ENCODE measurements around the gene GAPVD1. TPM values are rescaled to one million over a fixed set of nuclear protein-coding genes. Genes with fewer than 3 reads are reported as not detected.
A peak's percentile ranks its signal among the peaks of the same experiment; 100 is the strongest.

GAPVD1 gene
- total RNA-seq, 1 donor from 2014 or later = 44.0 TPM

DNA sequence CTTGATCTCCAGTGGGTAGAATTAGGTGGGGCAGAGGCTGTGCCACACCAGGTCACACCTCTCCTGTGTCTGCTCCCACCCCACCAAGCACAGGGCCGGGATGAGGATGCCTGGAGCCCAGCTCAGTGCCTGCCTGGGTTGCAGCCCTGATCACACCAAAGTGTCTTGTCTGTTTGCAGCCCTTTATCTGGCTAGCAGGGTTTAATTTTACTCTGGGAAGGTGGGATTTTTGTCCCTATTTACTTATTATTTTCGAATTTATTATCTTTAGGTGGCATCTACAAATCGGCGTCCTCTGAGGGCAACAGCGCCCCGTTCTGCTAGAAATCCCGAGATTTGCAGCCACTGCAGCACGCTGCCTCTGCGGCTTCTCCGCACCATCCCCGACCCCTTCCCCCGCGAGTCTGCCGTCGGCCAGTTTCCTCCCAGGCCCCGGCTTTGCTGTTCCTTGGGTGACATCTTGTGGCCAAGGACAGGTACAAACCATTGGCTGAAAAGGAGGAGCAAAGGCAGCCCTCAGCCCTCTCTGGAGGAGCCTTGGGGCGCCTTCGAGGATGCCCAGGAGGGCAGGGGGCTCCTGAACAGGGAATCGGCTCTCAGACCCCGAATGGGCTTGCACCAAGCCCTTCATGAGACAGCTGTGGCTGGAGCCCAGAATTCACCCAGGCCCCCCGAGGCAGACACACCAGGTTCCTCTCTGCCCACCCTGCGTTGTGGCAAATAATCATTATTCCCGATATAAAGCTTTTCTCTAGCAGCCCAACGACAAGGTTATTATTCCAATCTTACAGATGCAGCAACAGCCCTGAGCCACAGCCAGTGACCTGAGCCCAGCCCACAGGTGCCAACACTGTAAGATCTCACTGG, 113.0 kb downstream of the GAPVD1 start:
- Histone ChIP-seq H3K27me3 (ENCODE audit: control insufficient read depth, insufficient read depth, low read length) (no peaks in the 10 kb centered on the region), H3K4me3 (ENCODE audit: low read depth, low read length) (peak overlapping the region; percentile 7), H3K36me3 (ENCODE audit: control insufficient read depth, insufficient read depth, low read length) (no peaks in the 10 kb centered on the region)
- DNase-seq (ENCODE audit: low read depth) (peak; percentile 39), FAIRE-seq (no peak)
- TF ChIP-seq, protein P1, sequence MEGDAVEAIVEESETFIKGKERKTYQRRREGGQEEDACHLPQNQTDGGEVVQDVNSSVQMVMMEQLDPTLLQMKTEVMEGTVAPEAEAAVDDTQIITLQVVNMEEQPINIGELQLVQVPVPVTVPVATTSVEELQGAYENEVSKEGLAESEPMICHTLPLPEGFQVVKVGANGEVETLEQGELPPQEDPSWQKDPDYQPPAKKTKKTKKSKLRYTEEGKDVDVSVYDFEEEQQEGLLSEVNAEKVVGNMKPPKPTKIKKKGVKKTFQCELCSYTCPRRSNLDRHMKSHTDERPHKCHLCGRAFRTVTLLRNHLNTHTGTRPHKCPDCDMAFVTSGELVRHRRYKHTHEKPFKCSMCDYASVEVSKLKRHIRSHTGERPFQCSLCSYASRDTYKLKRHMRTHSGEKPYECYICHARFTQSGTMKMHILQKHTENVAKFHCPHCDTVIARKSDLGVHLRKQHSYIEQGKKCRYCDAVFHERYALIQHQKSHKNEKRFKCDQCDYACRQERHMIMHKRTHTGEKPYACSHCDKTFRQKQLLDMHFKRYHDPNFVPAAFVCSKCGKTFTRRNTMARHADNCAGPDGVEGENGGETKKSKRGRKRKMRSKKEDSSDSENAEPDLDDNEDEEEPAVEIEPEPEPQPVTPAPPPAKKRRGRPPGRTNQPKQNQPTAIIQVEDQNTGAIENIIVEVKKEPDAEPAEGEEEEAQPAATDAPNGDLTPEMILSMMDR (IDR thresholded peaks at IDR 0.05; ENCODE audit: insufficient read depth, low read length, severe bottlenecking) = peak; percentile 83

DNA sequence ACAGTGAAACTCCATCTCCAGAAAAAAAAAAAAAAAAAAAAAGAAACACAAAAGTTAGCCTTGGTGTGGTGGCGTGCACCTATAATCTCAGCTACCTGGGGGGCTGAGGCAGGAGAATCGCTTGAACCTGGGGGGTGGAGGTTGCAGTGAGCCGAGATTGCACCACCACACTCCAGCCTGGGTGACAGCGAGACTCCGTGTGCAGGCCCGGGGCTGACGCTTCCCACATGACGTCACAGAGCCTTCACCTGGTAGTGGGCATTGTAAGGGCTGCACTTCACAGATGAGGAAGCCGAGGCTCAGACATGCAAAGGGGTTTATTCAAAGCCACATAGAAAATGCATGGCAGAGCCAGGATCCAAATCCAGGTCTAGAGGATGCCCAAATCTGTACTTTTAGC, 114.2 kb downstream of the GAPVD1 start:
- Histone ChIP-seq H3K4me3 (ENCODE audit: low read depth, low read length) (no peak overlapping the region), H3K27me3 (ENCODE audit: control insufficient read depth, insufficient read depth, low read length) (no peaks in the 10 kb centered on the region), H3K36me3 (ENCODE audit: control insufficient read depth, insufficient read depth, low read length) (no peaks in the 10 kb centered on the region)
- DNase-seq (ENCODE audit: low read depth) (no peak), FAIRE-seq (no peak)
- TF ChIP-seq, protein P1 (IDR thresholded peaks at IDR 0.05; ENCODE audit: insufficient read depth, low read length, severe bottlenecking) = no peak

DNA sequence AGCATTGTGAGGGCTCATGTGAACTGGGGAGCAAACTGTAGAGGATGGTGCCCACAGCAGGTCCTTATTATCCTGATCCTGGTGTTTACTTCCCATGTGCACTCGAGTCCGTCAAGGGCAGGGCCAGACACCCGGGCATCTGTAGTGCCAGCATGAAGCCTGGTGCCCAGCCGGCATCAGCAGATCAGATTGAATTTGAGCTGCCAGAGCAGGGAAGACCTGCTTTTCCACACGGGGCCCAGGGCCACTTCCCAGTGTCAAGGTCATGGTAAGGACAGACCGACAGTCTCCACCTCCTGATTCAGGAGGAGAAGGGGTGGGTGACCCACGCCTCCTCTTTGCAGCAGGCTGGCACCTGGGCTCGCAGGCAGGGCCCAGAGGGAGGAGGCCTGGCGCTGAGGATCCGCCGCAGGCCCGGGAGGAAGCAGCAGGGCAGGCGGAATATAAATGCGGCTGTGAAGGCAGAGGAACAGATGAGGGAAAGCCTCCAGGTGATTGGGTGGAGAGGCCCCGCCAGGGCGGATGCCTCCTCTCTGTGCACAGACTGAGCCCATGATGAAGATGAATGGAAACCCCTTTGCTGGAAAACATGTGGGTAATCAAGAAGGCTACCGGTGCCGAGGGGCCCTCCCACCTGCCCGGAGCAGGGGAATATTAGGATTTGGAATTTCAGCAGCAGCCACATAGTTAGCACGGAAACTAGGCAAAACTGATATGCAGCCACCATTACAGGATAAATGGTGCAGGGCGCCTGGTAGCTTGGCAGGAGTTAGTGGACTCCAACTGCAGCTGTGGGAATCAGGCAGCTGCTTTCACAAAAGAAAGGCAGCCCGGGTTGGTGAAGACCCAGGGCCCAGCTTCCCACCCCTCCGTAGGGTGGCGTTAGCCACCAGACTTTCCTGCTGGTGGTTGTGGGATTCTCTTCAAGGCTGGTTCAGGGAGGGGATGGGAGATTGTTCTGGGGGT, 114.9 kb downstream of the GAPVD1 start:
- Histone ChIP-seq H3K36me3 (ENCODE audit: control insufficient read depth, insufficient read depth, low read length) (no peaks in the 10 kb centered on the region), H3K4me3 (ENCODE audit: low read depth, low read length) (no peak overlapping the region), H3K27me3 (ENCODE audit: control insufficient read depth, insufficient read depth, low read length) (no peaks in the 10 kb centered on the region)
- FAIRE-seq (no peak), DNase-seq (ENCODE audit: low read depth) (no peak)
- TF ChIP-seq, protein P1 (IDR thresholded peaks at IDR 0.05; ENCODE audit: insufficient read depth, low read length, severe bottlenecking) = no peak

DNA sequence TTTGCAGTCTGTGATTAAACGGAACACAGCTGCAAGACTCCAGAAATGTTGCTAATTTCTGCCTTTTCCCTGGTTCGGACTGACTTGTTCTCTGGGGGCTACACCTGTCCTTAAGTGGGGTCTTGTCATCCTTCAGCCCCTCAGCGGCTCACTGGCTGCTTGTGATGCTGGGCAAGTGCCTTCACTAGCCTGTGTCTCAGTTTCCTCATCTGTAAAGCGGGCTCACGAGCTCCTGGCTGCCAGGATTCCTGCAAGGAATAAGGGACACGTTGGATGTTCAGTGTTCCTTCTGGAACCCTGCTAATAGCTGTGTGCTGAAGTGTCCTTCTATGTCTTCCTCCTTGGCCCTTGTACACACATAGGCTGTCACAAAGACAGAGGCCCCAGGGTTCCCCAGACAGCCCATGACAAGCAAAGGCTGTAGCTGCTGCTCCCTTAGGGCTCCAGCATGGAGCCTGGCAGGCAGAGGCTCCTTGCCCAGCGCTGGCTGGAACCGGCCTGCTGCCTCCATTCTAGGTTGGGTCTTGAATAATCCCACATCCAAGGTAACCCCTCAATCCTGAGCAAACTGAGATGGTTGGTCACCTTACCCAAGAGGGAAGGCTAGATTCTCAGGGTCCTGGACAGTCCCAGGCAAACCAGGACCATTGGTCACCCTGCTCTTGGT, 116.1 kb downstream of the GAPVD1 start:
- FAIRE-seq (peak; percentile 32), DNase-seq (ENCODE audit: low read depth) (no peak)
- H3K36me3 ChIP-seq (ENCODE audit: control insufficient read depth, insufficient read depth, low read length) = no peaks in the 10 kb centered on the region
- TF ChIP-seq, protein P1 (IDR thresholded peaks at IDR 0.05; ENCODE audit: insufficient read depth, low read length, severe bottlenecking) = no peak
- no peak overlapping the region for H3K4me3 ChIP-seq (ENCODE audit: low read depth, low read length)
- H3K27me3 ChIP-seq (ENCODE audit: control insufficient read depth, insufficient read depth, low read length) = no peaks in the 10 kb centered on the region

DNA sequence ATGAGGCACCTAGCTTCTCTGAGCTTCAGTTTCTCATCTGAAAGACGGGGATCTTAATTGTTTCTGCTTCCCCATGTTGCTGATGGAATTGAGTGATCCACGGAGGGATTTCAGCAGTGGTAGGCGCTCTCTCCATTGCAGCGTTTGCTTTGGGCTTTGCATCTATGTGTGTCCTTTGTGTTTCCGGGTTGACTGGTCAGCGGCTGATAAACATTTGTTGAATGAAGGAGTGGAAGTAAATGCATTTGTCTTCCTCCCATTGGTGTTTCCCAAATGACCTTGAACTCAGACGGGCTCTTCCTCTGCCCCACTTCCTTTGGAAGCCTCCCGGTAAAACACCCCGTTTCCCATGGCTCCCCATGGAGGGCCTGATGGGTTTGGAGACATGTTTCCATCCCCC, 117.2 kb downstream of the GAPVD1 start:
- no peak overlapping the region for H3K4me3 ChIP-seq (ENCODE audit: low read depth, low read length)
- TF ChIP-seq, protein P1 (IDR thresholded peaks at IDR 0.05; ENCODE audit: insufficient read depth, low read length, severe bottlenecking) = no peak
- no peak for DNase-seq (ENCODE audit: low read depth)
- no peaks in the 10 kb centered on the region for H3K27me3 ChIP-seq (ENCODE audit: control insufficient read depth, insufficient read depth, low read length)
- no peak for FAIRE-seq
- no peaks in the 10 kb centered on the region for H3K36me3 ChIP-seq (ENCODE audit: control insufficient read depth, insufficient read depth, low read length)
